HepG2 (cell line): ENCODE data around the gene COL4A2. TPM values are rescaled to one million over a fixed set of nuclear protein-coding genes. Genes with fewer than 3 reads are reported as not detected.

Source experiments
- ARID5B ChIP-seq: IDR thresholded peaks from 2 replicates; pipeline ENCODE4 v1.4.0; 2020; ENCODE audit warnings: mild to moderate bottlenecking, missing genetic modification reagents
- BHLHE40 ChIP-seq: IDR thresholded peaks from 2 replicates; pipeline ENCODE4 v1.6.1; 2011; ENCODE audit warnings: low read length, improper control_type of control experiment
- KLF11 ChIP-seq: IDR thresholded peaks from 2 replicates; pipeline ENCODE4 v1.6.1; 2016; ENCODE audit warnings: missing compliant biosample characterization
- KLF16 ChIP-seq, 2 experiments: sonication (generic) in 1 of 2; formaldehyde crosslinking in 1 of 2; IDR thresholded peaks; 2 replicates each; pipeline versions ENCODE4 v1.6.1 to v1.8.0; 2016 to 2023; ENCODE audit warnings: missing genetic modification reagents in 2 of 2, missing compliant biosample characterization in 1 of 2
- SP5 ChIP-seq: IDR thresholded peaks from 2 replicates; pipeline ENCODE4 v1.6.1; 2016; ENCODE audit warnings: low read depth, borderline replicate concordance
- YEATS4 ChIP-seq: sonication (generic); formaldehyde crosslinking; IDR thresholded peaks from 2 replicates; pipeline ENCODE4 v1.4.0; 2020; ENCODE audit warnings: missing genetic modification reagents, borderline replicate concordance
- ZNF441 ChIP-seq: sonication (generic); formaldehyde crosslinking; IDR thresholded peaks from 2 replicates; pipeline ENCODE4 v1.7.0; 2021; ENCODE audit warnings: missing genetic modification reagents, borderline replicate concordance
- ZNF562 ChIP-seq: sonication (generic); formaldehyde crosslinking; IDR thresholded peaks from 2 replicates; pipeline ENCODE4 v1.8.0; 2022; ENCODE audit warnings: missing genetic modification reagents, borderline replicate concordance
- ZNF772 ChIP-seq: sonication (generic); formaldehyde crosslinking; IDR thresholded peaks from 2 replicates; pipeline ENCODE4 v1.5.0; 2020; ENCODE audit warnings: mild to moderate bottlenecking, missing genetic modification reagents
- ZSCAN12 ChIP-seq: sonication (generic); formaldehyde crosslinking; IDR thresholded peaks from 2 replicates; pipeline ENCODE4 v1.9.0; 2021; ENCODE audit warnings: mild to moderate bottlenecking, missing genetic modification reagents
- polyA plus RNA-seq, 8 experiments: library from polyadenylated mRNA; depleted of rRNA in 3 of 8; stranded (reverse) in 7 of 8; unstranded in 1 of 8; fragments of >200 nt; fragmentation: Illumina TruSeq in 4 of 8; extraction: Trizol in 4 of 8; gene quantifications; 2 replicates each; pipeline versions ENCODE4 v1.2.1 to v1.2.3, GENCODE V29; 2011 to 2016; ENCODE audit warnings: low read depth in 4 of 8, missing spikeins in 1 of 8, mixed read lengths in 1 of 8; ENCODE audit not compliant: insufficient read depth in 1 of 8
- total RNA-seq, 5 experiments: library from RNA; depleted of rRNA; stranded (reverse); fragments of >200 nt; fragmentation: Illumina TruSeq; extraction: Trizol; gene quantifications; 2 replicates each; pipeline ENCODE4 v1.2.3, GENCODE V29; 2016; ENCODE audit warnings: low read depth in 1 of 5
- TF ChIP-seq, protein P1 (sequence below): sonication (generic); formaldehyde crosslinking; IDR thresholded peaks from 2 replicates; pipeline ENCODE4 v1.4.0; 2020; ENCODE audit warnings: missing genetic modification reagents
- TF ChIP-seq, protein P2 (sequence below): sonication (generic); formaldehyde crosslinking; IDR thresholded peaks from 2 replicates; pipeline ENCODE4 v1.5.0; 2020; ENCODE audit warnings: mild to moderate bottlenecking, missing genetic modification reagents, borderline replicate concordance
- TF ChIP-seq, protein P3 (sequence below): sonication (generic); formaldehyde crosslinking; IDR thresholded peaks from 2 replicates; pipeline ENCODE4 v1.5.0; 2020; ENCODE audit warnings: missing genetic modification reagents, mild to moderate bottlenecking, borderline replicate concordance

Gene COL4A2
- total and polyA plus RNA-seq, 2 of the 13 experiments (the other 11 are each of a cell fraction or from before 2014, with no cell fraction given), result 0.22 to 1.9 TPM

DNA sequence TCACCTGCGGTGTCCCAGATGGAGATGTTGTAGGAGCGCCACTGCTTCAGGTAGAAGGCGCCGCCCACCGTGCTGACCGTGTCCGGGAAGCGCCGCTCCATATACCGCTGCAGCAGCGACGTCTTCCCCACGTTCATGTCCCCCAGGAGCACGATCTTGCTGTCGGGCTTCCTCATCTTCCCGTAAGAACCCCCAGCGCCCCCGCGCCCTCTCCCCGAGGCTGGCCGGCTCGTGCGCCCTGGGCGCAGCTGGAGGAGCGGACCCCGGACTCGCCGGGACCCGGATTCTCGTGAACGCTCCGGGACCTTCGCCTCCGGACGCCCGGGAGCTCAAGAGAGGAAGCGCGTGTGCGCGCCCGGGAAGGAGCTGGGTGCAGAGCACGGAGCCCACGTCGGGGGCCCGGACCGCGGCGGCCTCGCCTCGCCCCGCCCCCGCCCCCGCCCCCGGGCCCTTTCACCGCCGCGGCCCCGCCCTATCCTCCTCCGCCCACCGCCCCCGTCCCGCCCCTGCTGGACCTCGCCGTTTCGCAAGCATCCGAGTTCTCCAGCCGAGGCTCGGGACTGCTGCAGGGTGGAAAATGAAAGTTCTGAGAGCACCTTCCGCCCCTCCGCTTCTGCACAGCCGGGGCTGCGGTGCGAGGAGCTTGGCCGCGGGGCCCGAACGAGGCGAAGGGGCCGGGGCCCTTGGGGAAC, 254.4 kb downstream of the COL4A2 start, which contains the start of gene RAB20 (continued):
- TF ChIP-seq, protein P1, sequence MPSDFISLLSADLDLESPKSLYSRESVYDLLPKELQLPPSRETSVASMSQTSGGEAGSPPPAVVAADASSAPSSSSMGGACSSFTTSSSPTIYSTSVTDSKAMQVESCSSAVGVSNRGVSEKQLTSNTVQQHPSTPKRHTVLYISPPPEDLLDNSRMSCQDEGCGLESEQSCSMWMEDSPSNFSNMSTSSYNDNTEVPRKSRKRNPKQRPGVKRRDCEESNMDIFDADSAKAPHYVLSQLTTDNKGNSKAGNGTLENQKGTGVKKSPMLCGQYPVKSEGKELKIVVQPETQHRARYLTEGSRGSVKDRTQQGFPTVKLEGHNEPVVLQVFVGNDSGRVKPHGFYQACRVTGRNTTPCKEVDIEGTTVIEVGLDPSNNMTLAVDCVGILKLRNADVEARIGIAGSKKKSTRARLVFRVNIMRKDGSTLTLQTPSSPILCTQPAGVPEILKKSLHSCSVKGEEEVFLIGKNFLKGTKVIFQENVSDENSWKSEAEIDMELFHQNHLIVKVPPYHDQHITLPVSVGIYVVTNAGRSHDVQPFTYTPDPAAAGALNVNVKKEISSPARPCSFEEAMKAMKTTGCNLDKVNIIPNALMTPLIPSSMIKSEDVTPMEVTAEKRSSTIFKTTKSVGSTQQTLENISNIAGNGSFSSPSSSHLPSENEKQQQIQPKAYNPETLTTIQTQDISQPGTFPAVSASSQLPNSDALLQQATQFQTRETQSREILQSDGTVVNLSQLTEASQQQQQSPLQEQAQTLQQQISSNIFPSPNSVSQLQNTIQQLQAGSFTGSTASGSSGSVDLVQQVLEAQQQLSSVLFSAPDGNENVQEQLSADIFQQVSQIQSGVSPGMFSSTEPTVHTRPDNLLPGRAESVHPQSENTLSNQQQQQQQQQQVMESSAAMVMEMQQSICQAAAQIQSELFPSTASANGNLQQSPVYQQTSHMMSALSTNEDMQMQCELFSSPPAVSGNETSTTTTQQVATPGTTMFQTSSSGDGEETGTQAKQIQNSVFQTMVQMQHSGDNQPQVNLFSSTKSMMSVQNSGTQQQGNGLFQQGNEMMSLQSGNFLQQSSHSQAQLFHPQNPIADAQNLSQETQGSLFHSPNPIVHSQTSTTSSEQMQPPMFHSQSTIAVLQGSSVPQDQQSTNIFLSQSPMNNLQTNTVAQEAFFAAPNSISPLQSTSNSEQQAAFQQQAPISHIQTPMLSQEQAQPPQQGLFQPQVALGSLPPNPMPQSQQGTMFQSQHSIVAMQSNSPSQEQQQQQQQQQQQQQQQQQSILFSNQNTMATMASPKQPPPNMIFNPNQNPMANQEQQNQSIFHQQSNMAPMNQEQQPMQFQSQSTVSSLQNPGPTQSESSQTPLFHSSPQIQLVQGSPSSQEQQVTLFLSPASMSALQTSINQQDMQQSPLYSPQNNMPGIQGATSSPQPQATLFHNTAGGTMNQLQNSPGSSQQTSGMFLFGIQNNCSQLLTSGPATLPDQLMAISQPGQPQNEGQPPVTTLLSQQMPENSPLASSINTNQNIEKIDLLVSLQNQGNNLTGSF (CRISPR knock-in tag), result no peak
- peak; percentile 82; the same call in 1 of the 2 replicates for TF ChIP-seq YEATS4 (CRISPR knock-in tag)
- TF ChIP-seq ZSCAN12, result 0 out of 2 replicates have a peak, but pooled peaks have one; percentile 77
- TF ChIP-seq, protein P2, sequence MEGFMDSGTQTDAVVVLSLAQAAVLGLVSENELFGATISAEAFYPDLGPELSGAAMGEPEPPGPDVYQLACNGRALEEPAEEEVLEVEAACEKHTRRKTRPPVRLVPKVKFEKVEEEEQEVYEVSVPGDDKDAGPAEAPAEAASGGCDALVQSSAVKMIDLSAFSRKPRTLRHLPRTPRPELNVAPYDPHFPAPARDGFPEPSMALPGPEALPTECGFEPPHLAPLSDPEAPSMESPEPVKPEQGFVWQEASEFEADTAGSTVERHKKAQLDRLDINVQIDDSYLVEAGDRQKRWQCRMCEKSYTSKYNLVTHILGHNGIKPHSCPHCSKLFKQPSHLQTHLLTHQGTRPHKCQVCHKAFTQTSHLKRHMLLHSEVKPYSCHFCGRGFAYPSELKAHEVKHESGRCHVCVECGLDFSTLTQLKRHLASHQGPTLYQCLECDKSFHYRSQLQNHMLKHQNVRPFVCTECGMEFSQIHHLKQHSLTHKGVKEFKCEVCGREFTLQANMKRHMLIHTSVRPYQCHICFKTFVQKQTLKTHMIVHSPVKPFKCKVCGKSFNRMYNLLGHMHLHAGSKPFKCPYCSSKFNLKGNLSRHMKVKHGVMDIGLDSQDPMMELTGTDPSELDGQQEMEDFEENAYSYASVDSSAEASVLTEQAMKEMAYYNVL (CRISPR knock-in tag), result peak; percentile 23; the same call in 1 of the 2 replicates
- TF ChIP-seq ZNF772 (CRISPR knock-in tag), result peak; percentile 22; the same call in 1 of the 2 replicates
- TF ChIP-seq KLF11 (CRISPR knock-in tag), result 0 out of 2 replicates have a peak, but pooled peaks have one; percentile 52
- TF ChIP-seq ZNF562 (CRISPR knock-in tag), result no peak
- no peak for TF ChIP-seq BHLHE40
- peak; percentile 46; the same call in 1 of the 2 replicates for TF ChIP-seq ARID5B (CRISPR knock-in tag)
- TF ChIP-seq KLF16 (CRISPR knock-in tag; IDR thresholded peaks at IDR 0.05), result peak in 1 of 2 experiments; percentile 73; a peak in 2 of 4 replicates
- TF ChIP-seq, protein P3, sequence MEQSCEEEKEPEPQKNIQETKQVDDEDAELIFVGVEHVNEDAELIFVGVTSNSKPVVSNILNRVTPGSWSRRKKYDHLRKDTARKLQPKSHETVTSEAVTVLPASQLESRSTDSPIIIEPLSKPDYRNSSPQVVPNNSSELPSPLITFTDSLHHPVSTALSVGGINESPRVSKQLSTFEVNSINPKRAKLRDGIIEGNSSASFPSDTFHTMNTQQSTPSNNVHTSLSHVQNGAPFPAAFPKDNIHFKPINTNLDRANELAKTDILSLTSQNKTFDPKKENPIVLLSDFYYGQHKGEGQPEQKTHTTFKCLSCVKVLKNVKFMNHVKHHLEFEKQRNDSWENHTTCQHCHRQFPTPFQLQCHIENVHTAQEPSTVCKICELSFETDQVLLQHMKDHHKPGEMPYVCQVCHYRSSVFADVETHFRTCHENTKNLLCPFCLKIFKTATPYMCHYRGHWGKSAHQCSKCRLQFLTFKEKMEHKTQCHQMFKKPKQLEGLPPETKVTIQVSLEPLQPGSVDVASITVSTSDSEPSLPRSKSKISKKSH (CRISPR knock-in tag), result no peak
- TF ChIP-seq ZNF441 (CRISPR knock-in tag), result no peak
- TF ChIP-seq SP5, result peak; percentile 77
